GM23338 (cell line): ENCODE results near the gene SMIM14. TPM values are rescaled to one million over a fixed set of nuclear protein-coding genes. Genes with fewer than 3 reads are reported as not detected.

ENCODE experiments used
- ATAC-seq: fragments of 200-7000 bp; cut with Tn5 transposase; 3 replicates; pipeline ENCODE4 v1.9.1; 2020
- DNase-seq: peaks from one replicate; pipeline ENCODE4 v3.0.0-alpha.2; 2015; ENCODE audit warnings: low spot score
- H2AFZ ChIP-seq: fragments of 200-600 bp; sonication (generic); 2 replicates; pipeline ENCODE4 v1.8.0; 2016; ENCODE audit warnings: antibody characterized with exemption, mild to moderate bottlenecking, moderate library complexity
- H3F3A ChIP-seq: fragments of 200-600 bp; sonication (generic); replicated peaks from 2 replicates; pipeline ENCODE4 v1.8.0; 2017; ENCODE audit warnings: antibody characterized with exemption, mixed run types, low read depth
- H3K27ac ChIP-seq: fragments of 200-600 bp; sonication (generic); 2 replicates; pipeline ENCODE4 v1.6.1; 2016; ENCODE audit warnings: low read depth
- H3K27me3 ChIP-seq: fragments of 200-600 bp; sonication (generic); 2 replicates; pipeline ENCODE4 v1.8.0; 2016; ENCODE audit warnings: mild to moderate bottlenecking, mixed run types, moderate library complexity; ENCODE audit not compliant: insufficient read depth
- H3K36me3 ChIP-seq: fragments of 200-600 bp; sonication (generic); 2 replicates; pipeline ENCODE4 v1.8.0; 2016; ENCODE audit warnings: mild to moderate bottlenecking; ENCODE audit not compliant: insufficient read depth
- H3K4me1 ChIP-seq: fragments of 200-600 bp; sonication (generic); 2 replicates; pipeline ENCODE4 v1.8.0; 2016; ENCODE audit warnings: mild to moderate bottlenecking, moderate library complexity; ENCODE audit not compliant: insufficient read depth
- H3K4me2 ChIP-seq: fragments of 200-600 bp; sonication (generic); 2 replicates; pipeline ENCODE4 v1.7.1; 2017; ENCODE audit warnings: mixed run types
- H3K4me3 ChIP-seq: fragments of 200-600 bp; sonication (generic); 2 replicates; pipeline ENCODE4 v1.6.1; 2016; ENCODE audit warnings: mixed run types
- H3K79me2 ChIP-seq: fragments of 200-600 bp; sonication (generic); replicated peaks from 2 replicates; pipeline ENCODE4 v1.8.0; 2017; ENCODE audit warnings: mild to moderate bottlenecking; ENCODE audit not compliant: insufficient read depth
- H3K9me2 ChIP-seq: fragments of 200-600 bp; sonication (generic); 2 replicates; pipeline ENCODE4 v1.8.0; 2017; ENCODE audit not compliant: insufficient read depth
- H4K20me1 ChIP-seq: fragments of 200-600 bp; sonication (generic); replicated peaks from 2 replicates; pipeline ENCODE4 v1.8.0; 2017; ENCODE audit warnings: mild to moderate bottlenecking; ENCODE audit not compliant: insufficient read depth
- H3K27ac Mint-ChIP-seq: 2 replicates; pipeline ENCODE4 v1.8.0; 2020; ENCODE audit warnings: inconsistent platforms, mild to moderate bottlenecking, moderate library complexity, mixed read lengths
- H3K27me3 Mint-ChIP-seq: 3 replicates; pipeline ENCODE4 v1.8.0; 2022; ENCODE audit warnings: low read depth, mild to moderate bottlenecking, moderate library complexity, mixed read lengths, inconsistent platforms; ENCODE audit not compliant: insufficient read depth, poor library complexity
- H3K36me3 Mint-ChIP-seq: 3 replicates; pipeline ENCODE4 v1.8.0; 2021; ENCODE audit warnings: low read depth, mild to moderate bottlenecking, inconsistent platforms, moderate library complexity, mixed read lengths
- H3K4me1 Mint-ChIP-seq: 3 replicates; pipeline ENCODE4 v1.8.0; 2020; ENCODE audit warnings: mild to moderate bottlenecking, inconsistent platforms, mixed read lengths
- H3K4me3 Mint-ChIP-seq: 3 replicates; pipeline ENCODE4 v1.8.0; 2021; ENCODE audit warnings: moderate library complexity, mild to moderate bottlenecking, inconsistent platforms, mixed read lengths
- H3K9me3 Mint-ChIP-seq: 3 replicates; pipeline ENCODE4 v1.8.0; 2020; ENCODE audit warnings: moderate library complexity, mild to moderate bottlenecking, inconsistent platforms, mixed read lengths
- CREB1 ChIP-seq: fragments of 250-450 bp; sonication (Bioruptor Pico); IDR thresholded peaks from 2 replicates; pipeline ENCODE4 v1.5.0; 2020; ENCODE audit warnings: low read depth, mild to moderate bottlenecking, moderate library complexity
- EZH2 ChIP-seq: fragments of 200-600 bp; sonication (generic); IDR thresholded peaks from one replicate; pipeline ENCODE4 v1.8.0; 2017; ENCODE audit warnings: antibody characterized with exemption, mild to moderate bottlenecking, low read depth; ENCODE audit not compliant: unreplicated experiment
- EZH2phosphoT487 ChIP-seq: fragments of 200-600 bp; sonication (generic); IDR thresholded peaks from one replicate; pipeline ENCODE4 v1.8.1; 2018; ENCODE audit warnings: antibody characterized with exemption; ENCODE audit not compliant: unreplicated experiment
- JUNB ChIP-seq: IDR thresholded peaks from one replicate; pipeline ENCODE4 v1.6.1; 2016; ENCODE audit warnings: antibody characterized with exemption; ENCODE audit not compliant: unreplicated experiment
- NANOG ChIP-seq: IDR thresholded peaks from 2 replicates; pipeline ENCODE4 v1.6.1; 2016; ENCODE audit warnings: antibody characterized with exemption, borderline replicate concordance
- POLR2AphosphoS5 ChIP-seq: IDR thresholded peaks from 2 replicates; pipeline ENCODE4 v1.6.1; 2016; ENCODE audit warnings: antibody characterized with exemption, low read depth
- STAT1 ChIP-seq: IDR thresholded peaks from one replicate; pipeline ENCODE4 v1.6.1; 2016; ENCODE audit warnings: antibody characterized with exemption; ENCODE audit not compliant: unreplicated experiment
- ZNF114 ChIP-seq: fragments of 250-450 bp; sonication (Bioruptor Pico); IDR thresholded peaks from 2 replicates; pipeline ENCODE4 v1.5.0; 2020; ENCODE audit warnings: mild to moderate bottlenecking, moderate library complexity
- ZNF331 ChIP-seq: fragments of 250-450 bp; sonication (Bioruptor Pico); IDR thresholded peaks from 2 replicates; pipeline ENCODE4 v1.5.0; 2020; ENCODE audit warnings: low read depth, mild to moderate bottlenecking, moderate library complexity
- polyA plus RNA-seq: library from polyadenylated mRNA; unstranded; fragments of >200 nt; fragmentation: Nextera tagmentation; extraction: Ambion mirVana; gene quantifications from 2 replicates; pipeline ENCODE4 v1.2.1, GENCODE V29; 2016
- total RNA-seq: library from RNA; depleted of rRNA; stranded (reverse); fragments of >200 nt; shearing (Covaris generic); gene quantifications from 2 replicates; pipeline ENCODE4 v1.2.3, GENCODE V29; 2014
- TF ChIP-seq, protein P1 (sequence below): IDR thresholded peaks from one replicate; pipeline ENCODE4 v1.6.1; 2018; ENCODE audit warnings: antibody characterized with exemption; ENCODE audit not compliant: unreplicated experiment
- TF ChIP-seq, protein P2 (sequence below), 2 experiments: fragments of 200-600 bp in 1 of 2; sonication (generic) in 1 of 2; conservative IDR thresholded peaks; 2 replicates each; pipeline versions ENCODE4 v1.5.1 to v1.6.1; 2016 to 2017; ENCODE audit warnings: antibody characterized with exemption in 2 of 2, low read depth in 2 of 2, mild to moderate bottlenecking in 2 of 2, moderate library complexity in 1 of 2
- TF ChIP-seq, protein P3 (sequence below): fragments of 250-450 bp; sonication (Bioruptor Pico); IDR thresholded peaks from 2 replicates; pipeline ENCODE4 v1.5.0; 2020; ENCODE audit warnings: mild to moderate bottlenecking, moderate library complexity
- TF ChIP-seq, protein P4 (sequence below): IDR thresholded peaks from 2 replicates; pipeline ENCODE4 v1.6.1; 2016; ENCODE audit warnings: antibody characterized with exemption

SMIM14 gene
- total and polyA plus RNA-seq, 2 experiments from 2014 or later = 29.0 to 52.6 TPM

DNA sequence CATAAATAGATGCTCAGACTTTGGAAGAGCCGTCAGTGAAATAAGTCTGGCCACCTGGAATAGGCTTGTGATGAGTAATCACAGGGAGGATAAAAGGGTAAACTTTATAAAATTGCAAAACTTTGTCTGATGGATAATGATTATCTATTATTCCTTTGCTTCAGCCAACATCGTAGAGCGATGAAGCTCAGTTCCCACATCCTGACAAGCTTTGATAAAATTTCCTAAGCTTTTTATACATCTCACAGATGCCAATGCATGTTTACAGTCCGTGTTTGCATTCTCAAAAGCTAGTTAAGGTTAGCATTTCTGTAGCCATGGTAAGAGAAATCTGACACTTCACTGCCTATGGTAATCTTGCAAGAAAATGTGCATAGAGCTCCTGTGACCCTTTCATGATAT, 96.1 kb downstream of the SMIM14 start:
- no peaks in the 10 kb centered on the region for H3K36me3 Mint-ChIP-seq

More for the DNA sequence above, 96.1 kb downstream of the SMIM14 start:
- Mint-ChIP-seq H3K4me3 (no peak overlapping the region), H3K27me3 (peaks cover 3% of the 10 kb centered on the region), H3K4me1 (peaks cover 31% of the 10 kb centered on the region), H3K27ac (0 out of 2 replicates have a peak overlapping the region, but pooled peaks have one; percentile 14), H3K9me3 (no peaks in the 10 kb centered on the region)
- Histone ChIP-seq H3K27ac (0 out of 2 replicates have a peak overlapping the region, but pooled peaks have one; percentile 40), H4K20me1 (no peaks in the 10 kb centered on the region; the same call in 1 of the 2 replicates), H3K36me3 (no peaks in the 10 kb centered on the region), H3F3A (no peaks in the 10 kb centered on the region), H2AFZ (no peak overlapping the region), H3K79me2 (no peaks in the 10 kb centered on the region), H3K9me2 (no peaks in the 10 kb centered on the region), H3K4me2 (peak overlapping the region; percentile 37; the same call in 1 of the 2 replicates), H3K4me3 (no peak overlapping the region), H3K27me3 (no peaks in the 10 kb centered on the region), H3K4me1 (peaks cover 21% of the 10 kb centered on the region)
- DNase-seq (no peak), ATAC-seq (no peak)
- TF ChIP-seq EZH2phosphoT487 (no peak), NANOG (no peak), ZNF114 (CRISPR knock-in tag) (no peak), ZNF331 (CRISPR knock-in tag) (no peak), STAT1 (no peak), EZH2 (no peak), CREB1 (no peak), JUNB (no peak), POLR2AphosphoS5 (no peak)
- TF ChIP-seq, protein P1, sequence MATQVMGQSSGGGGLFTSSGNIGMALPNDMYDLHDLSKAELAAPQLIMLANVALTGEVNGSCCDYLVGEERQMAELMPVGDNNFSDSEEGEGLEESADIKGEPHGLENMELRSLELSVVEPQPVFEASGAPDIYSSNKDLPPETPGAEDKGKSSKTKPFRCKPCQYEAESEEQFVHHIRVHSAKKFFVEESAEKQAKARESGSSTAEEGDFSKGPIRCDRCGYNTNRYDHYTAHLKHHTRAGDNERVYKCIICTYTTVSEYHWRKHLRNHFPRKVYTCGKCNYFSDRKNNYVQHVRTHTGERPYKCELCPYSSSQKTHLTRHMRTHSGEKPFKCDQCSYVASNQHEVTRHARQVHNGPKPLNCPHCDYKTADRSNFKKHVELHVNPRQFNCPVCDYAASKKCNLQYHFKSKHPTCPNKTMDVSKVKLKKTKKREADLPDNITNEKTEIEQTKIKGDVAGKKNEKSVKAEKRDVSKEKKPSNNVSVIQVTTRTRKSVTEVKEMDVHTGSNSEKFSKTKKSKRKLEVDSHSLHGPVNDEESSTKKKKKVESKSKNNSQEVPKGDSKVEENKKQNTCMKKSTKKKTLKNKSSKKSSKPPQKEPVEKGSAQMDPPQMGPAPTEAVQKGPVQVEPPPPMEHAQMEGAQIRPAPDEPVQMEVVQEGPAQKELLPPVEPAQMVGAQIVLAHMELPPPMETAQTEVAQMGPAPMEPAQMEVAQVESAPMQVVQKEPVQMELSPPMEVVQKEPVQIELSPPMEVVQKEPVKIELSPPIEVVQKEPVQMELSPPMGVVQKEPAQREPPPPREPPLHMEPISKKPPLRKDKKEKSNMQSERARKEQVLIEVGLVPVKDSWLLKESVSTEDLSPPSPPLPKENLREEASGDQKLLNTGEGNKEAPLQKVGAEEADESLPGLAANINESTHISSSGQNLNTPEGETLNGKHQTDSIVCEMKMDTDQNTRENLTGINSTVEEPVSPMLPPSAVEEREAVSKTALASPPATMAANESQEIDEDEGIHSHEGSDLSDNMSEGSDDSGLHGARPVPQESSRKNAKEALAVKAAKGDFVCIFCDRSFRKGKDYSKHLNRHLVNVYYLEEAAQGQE = no peak
- TF ChIP-seq, protein P2, sequence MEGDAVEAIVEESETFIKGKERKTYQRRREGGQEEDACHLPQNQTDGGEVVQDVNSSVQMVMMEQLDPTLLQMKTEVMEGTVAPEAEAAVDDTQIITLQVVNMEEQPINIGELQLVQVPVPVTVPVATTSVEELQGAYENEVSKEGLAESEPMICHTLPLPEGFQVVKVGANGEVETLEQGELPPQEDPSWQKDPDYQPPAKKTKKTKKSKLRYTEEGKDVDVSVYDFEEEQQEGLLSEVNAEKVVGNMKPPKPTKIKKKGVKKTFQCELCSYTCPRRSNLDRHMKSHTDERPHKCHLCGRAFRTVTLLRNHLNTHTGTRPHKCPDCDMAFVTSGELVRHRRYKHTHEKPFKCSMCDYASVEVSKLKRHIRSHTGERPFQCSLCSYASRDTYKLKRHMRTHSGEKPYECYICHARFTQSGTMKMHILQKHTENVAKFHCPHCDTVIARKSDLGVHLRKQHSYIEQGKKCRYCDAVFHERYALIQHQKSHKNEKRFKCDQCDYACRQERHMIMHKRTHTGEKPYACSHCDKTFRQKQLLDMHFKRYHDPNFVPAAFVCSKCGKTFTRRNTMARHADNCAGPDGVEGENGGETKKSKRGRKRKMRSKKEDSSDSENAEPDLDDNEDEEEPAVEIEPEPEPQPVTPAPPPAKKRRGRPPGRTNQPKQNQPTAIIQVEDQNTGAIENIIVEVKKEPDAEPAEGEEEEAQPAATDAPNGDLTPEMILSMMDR (conservative IDR thresholded peaks at IDR 0.05; ENCODE audit: low read depth in 2 of 2) = no peak
- TF ChIP-seq, protein P3, sequence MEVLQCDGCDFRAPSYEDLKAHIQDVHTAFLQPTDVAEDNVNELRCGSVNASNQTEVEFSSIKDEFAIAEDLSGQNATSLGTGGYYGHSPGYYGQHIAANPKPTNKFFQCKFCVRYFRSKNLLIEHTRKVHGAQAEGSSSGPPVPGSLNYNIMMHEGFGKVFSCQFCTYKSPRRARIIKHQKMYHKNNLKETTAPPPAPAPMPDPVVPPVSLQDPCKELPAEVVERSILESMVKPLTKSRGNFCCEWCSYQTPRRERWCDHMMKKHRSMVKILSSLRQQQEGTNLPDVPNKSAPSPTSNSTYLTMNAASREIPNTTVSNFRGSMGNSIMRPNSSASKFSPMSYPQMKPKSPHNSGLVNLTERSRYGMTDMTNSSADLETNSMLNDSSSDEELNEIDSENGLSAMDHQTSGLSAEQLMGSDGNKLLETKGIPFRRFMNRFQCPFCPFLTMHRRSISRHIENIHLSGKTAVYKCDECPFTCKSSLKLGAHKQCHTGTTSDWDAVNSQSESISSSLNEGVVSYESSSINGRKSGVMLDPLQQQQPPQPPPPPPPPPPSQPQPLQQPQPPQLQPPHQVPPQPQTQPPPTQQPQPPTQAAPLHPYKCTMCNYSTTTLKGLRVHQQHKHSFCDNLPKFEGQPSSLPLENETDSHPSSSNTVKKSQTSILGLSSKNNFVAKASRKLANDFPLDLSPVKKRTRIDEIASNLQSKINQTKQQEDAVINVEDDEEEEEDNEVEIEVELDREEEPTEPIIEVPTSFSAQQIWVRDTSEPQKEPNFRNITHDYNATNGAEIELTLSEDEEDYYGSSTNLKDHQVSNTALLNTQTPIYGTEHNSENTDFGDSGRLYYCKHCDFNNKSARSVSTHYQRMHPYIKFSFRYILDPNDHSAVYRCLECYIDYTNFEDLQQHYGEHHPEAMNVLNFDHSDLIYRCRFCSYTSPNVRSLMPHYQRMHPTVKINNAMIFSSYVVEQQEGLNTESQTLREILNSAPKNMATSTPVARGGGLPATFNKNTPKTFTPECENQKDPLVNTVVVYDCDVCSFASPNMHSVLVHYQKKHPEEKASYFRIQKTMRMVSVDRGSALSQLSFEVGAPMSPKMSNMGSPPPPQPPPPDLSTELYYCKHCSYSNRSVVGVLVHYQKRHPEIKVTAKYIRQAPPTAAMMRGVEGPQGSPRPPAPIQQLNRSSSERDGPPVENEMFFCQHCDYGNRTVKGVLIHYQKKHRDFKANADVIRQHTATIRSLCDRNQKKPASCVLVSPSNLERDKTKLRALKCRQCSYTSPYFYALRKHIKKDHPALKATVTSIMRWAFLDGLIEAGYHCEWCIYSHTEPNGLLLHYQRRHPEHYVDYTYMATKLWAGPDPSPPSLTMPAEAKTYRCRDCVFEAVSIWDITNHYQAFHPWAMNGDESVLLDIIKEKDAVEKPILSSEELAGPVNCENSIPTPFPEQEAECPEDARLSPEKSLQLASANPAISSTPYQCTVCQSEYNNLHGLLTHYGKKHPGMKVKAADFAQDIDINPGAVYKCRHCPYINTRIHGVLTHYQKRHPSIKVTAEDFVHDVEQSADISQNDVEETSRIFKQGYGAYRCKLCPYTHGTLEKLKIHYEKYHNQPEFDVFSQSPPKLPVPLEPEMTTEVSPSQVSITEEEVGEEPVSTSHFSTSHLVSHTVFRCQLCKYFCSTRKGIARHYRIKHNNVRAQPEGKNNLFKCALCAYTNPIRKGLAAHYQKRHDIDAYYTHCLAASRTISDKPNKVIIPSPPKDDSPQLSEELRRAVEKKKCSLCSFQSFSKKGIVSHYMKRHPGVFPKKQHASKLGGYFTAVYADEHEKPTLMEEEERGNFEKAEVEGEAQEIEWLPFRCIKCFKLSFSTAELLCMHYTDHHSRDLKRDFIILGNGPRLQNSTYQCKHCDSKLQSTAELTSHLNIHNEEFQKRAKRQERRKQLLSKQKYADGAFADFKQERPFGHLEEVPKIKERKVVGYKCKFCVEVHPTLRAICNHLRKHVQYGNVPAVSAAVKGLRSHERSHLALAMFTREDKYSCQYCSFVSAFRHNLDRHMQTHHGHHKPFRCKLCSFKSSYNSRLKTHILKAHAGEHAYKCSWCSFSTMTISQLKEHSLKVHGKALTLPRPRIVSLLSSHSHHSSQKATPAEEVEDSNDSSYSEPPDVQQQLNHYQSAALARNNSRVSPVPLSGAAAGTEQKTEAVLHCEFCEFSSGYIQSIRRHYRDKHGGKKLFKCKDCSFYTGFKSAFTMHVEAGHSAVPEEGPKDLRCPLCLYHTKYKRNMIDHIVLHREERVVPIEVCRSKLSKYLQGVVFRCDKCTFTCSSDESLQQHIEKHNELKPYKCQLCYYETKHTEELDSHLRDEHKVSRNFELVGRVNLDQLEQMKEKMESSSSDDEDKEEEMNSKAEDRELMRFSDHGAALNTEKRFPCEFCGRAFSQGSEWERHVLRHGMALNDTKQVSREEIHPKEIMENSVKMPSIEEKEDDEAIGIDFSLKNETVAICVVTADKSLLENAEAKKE (CRISPR knock-in tag) = no peak
- TF ChIP-seq, protein P4, sequence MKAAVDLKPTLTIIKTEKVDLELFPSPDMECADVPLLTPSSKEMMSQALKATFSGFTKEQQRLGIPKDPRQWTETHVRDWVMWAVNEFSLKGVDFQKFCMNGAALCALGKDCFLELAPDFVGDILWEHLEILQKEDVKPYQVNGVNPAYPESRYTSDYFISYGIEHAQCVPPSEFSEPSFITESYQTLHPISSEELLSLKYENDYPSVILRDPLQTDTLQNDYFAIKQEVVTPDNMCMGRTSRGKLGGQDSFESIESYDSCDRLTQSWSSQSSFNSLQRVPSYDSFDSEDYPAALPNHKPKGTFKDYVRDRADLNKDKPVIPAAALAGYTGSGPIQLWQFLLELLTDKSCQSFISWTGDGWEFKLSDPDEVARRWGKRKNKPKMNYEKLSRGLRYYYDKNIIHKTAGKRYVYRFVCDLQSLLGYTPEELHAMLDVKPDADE = no peak
